OCI-LY3 (cell line): ENCODE results near the gene INTS11.

Experiments used
- H2AFZ ChIP-seq: fragments of 200-600, 300-600 bp; shearing (Covaris generic); 2 replicates; pipeline ENCODE4 v1.6.0; 2014; ENCODE audit warnings: antibody characterized with exemption, low read depth, low read length
- H3K27ac ChIP-seq: fragments of 200-600, 300-600 bp; sonication (generic); 2 replicates; pipeline ENCODE4 v1.5.1; 2014; ENCODE audit warnings: mild to moderate bottlenecking, low read length, moderate library complexity, mixed read lengths
- H3K27me3 ChIP-seq: fragments of 200-600, 300-600 bp; sonication (generic); 2 replicates; pipeline ENCODE4 v1.6.1; 2014; ENCODE audit warnings: low read depth, low read length, mixed read lengths
- H3K36me3 ChIP-seq: fragments of 200-600, 300-600 bp; sonication (generic); replicated peaks from 2 replicates; pipeline ENCODE3; 2014; ENCODE audit warnings: low read depth, low read length, mixed read lengths
- H3K4me1 ChIP-seq: fragments of 300-600, 200-600 bp; sonication (generic); 2 replicates; pipeline ENCODE4 v1.6.1; 2014; ENCODE audit warnings: low read length, mixed read lengths
- H3K4me2 ChIP-seq: fragments of 200-600, 300-600 bp; sonication (generic); 2 replicates; pipeline ENCODE4 v1.6.1; 2014; ENCODE audit warnings: low read length, mixed read lengths
- H3K4me3 ChIP-seq: fragments of 300-600, 200-600 bp; sonication (generic); 2 replicates; pipeline ENCODE4 v1.5.1; 2014; ENCODE audit warnings: antibody characterized with exemption, mild to moderate bottlenecking, low read length, moderate library complexity
- H3K79me2 ChIP-seq: fragments of 300-600, 200-600 bp; shearing (Covaris generic); 2 replicates; pipeline ENCODE4 v1.6.1; 2014; ENCODE audit warnings: mild to moderate bottlenecking, low read length, mixed read lengths
- H3K9ac ChIP-seq: fragments of 300-600, 200-600 bp; shearing (Covaris generic); 2 replicates; pipeline ENCODE4 v1.6.0; 2014; ENCODE audit warnings: mild to moderate bottlenecking, low read length, moderate library complexity
- H3K9me3 ChIP-seq: fragments of 200-600, 300-600 bp; shearing (Covaris generic); 2 replicates; pipeline ENCODE4 v1.6.1; 2014; ENCODE audit warnings: low read length, mixed read lengths; ENCODE audit not compliant: insufficient read depth
- H4K20me1 ChIP-seq: fragments of 200-600, 300-600 bp; sonication (generic); 2 replicates; pipeline ENCODE4 v1.6.1; 2016; ENCODE audit warnings: low read length, mixed read lengths; ENCODE audit not compliant: insufficient read depth
- EZH2phosphoT487 ChIP-seq: fragments of 200-600 bp; shearing (Covaris generic); IDR thresholded peaks from 2 replicates; pipeline ENCODE4 v1.6.1; 2018; ENCODE audit warnings: antibody characterized with exemption, mixed run types, low read depth
- TF ChIP-seq, protein P1 (sequence below): fragments of 200-600, 300-600 bp; sonication (generic); IDR thresholded peaks from 2 replicates; pipeline ENCODE4 v1.5.1; 2014; ENCODE audit warnings: antibody characterized with exemption, low read length, low read depth

Gene INTS11

DNA sequence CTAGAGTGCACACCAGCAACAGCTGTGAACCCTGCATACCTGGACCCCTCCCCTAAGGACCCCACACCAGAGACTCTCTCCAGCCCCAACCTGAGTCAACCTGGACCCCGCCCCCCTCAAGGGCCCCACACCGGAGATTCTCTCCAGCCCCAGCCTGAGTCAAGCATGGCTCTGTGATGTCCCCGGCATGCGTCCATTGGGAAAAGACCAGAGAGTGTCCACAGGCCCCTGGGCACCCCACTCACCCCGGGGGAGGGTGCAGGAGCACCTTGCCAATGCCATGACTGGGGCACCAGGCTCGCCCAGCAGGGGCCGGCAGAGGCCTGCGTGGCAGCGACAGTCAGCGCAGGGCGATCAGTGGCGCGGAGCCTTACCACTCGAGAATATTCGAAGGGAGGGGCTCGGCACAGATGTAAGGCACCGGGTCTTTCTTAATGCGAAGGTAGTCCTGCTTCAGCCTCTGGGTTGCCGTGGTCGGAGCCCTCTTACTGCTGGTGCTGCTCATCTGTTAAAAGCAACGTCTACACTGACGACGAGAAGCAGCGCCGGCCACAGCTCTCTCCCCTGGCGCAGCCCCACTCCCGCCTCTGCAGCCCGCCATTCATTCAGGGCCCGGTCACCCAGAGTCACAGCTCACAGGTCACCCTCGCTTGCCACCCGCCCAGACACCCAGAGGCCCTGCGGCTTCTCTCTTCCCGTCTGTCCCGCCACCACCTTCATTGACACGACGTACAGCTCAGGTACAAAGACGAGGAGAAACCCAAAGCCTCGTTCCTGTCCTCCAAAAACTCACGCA is 56.8 kb downstream of the INTS11 start:
- H3K27ac ChIP-seq: no peak overlapping the region
- H3K4me1 ChIP-seq: peaks cover 14% of the 10 kb centered on the region
- TF ChIP-seq, protein P1, sequence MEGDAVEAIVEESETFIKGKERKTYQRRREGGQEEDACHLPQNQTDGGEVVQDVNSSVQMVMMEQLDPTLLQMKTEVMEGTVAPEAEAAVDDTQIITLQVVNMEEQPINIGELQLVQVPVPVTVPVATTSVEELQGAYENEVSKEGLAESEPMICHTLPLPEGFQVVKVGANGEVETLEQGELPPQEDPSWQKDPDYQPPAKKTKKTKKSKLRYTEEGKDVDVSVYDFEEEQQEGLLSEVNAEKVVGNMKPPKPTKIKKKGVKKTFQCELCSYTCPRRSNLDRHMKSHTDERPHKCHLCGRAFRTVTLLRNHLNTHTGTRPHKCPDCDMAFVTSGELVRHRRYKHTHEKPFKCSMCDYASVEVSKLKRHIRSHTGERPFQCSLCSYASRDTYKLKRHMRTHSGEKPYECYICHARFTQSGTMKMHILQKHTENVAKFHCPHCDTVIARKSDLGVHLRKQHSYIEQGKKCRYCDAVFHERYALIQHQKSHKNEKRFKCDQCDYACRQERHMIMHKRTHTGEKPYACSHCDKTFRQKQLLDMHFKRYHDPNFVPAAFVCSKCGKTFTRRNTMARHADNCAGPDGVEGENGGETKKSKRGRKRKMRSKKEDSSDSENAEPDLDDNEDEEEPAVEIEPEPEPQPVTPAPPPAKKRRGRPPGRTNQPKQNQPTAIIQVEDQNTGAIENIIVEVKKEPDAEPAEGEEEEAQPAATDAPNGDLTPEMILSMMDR: no peak
- no peak for TF ChIP-seq EZH2phosphoT487
- no peaks in the 10 kb centered on the region for H3K27me3 ChIP-seq
- H3K79me2 ChIP-seq: peaks cover 66% of the 10 kb centered on the region
- H3K36me3 ChIP-seq: peaks cover 33% of the 10 kb centered on the region
- H3K9me3 ChIP-seq: no peaks in the 10 kb centered on the region
- H3K4me2 ChIP-seq: no peak overlapping the region
- H3K4me3 ChIP-seq: no peak overlapping the region
- no peak overlapping the region for H2AFZ ChIP-seq
- no peak overlapping the region for H3K9ac ChIP-seq
- peaks cover 34% of the 10 kb centered on the region for H4K20me1 ChIP-seq

DNA sequence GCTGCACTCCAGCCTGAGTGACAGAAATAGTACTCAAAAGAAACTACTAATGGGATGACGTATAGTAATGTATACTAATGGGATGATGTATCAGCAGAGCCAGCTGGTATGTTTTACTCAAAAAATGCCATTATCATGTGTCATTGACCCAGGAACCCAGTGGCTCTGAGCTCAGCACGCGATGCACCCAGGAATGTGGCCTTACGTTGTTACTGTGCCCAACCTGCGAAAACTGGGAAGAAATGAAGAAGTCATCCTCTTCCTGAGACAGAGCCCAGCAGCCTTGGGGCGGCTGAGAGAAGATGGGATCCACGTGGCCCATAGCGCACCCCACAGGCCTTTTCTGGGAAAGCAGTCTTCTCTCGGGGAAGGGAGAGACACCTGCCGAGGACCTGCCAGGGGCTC is 59.6 kb downstream of the INTS11 start:
- Histone ChIP-seq H3K79me2 (peaks cover 38% of the 10 kb centered on the region), H3K4me3 (no peak overlapping the region), H3K9ac (no peak overlapping the region), H4K20me1 (peaks cover 12% of the 10 kb centered on the region), H3K4me2 (no peak overlapping the region), H2AFZ (no peak overlapping the region), H3K4me1 (peaks cover 9% of the 10 kb centered on the region; the same call in 1 of the 2 replicates), H3K27me3 (no peaks in the 10 kb centered on the region), H3K9me3 (no peaks in the 10 kb centered on the region), H3K36me3 (peaks cover 39% of the 10 kb centered on the region), H3K27ac (no peak overlapping the region)
- TF ChIP-seq, protein P1: peak; percentile 17
- no peak for TF ChIP-seq EZH2phosphoT487

DNA sequence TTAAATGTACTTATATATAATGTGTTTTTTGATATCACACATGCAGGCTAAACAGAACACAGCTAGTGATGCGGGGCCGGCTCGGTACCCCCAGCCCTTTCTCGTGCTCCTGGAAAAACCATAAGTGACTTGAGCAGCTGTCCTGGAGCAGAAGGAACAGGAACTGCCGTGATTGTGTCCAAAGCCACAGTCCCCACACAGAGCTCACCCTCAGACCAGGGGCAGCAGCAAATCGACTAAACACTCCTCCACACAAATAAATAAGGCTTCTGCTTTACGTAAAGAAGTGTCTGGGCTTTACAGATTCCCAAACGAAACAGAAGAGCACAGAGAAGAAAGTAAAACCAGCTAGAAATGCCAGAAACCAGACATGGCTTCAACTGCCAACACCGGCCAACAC is 60.4 kb downstream of the INTS11 start:
- Histone ChIP-seq H3K4me3 (no peak overlapping the region), H3K9me3 (no peaks in the 10 kb centered on the region), H3K4me2 (no peak overlapping the region), H3K27me3 (no peaks in the 10 kb centered on the region), H3K9ac (no peak overlapping the region), H4K20me1 (peaks cover 12% of the 10 kb centered on the region), H3K27ac (no peak overlapping the region), H3K36me3 (peaks cover 42% of the 10 kb centered on the region), H3K4me1 (peaks cover 9% of the 10 kb centered on the region; the same call in 1 of the 2 replicates), H3K79me2 (peaks cover 33% of the 10 kb centered on the region), H2AFZ (no peak overlapping the region)
- TF ChIP-seq, protein P1: no peak
- TF ChIP-seq EZH2phosphoT487: no peak

DNA sequence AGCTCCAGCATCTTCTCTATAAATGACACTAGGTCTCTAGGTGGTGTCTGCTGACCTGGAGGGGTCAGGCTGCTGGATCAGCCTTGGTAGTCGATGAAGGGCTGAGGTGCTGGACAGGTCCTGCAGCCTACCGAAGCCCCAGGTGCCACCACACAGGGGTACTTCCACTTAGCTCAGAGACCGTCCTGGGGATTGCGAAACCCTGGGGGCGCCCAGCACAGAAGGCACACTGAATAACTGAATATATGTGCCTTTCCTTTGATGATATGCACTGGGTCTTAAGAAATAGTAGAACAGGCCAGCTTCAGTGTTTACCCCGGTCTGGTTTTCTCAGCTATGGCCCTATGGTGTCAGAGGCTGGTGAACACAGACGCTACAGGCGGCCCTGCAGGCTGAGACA is 61.7 kb downstream of the INTS11 start:
- H3K36me3 ChIP-seq: peaks cover 44% of the 10 kb centered on the region
- no peak overlapping the region for H3K4me2 ChIP-seq
- H2AFZ ChIP-seq: no peak overlapping the region
- no peaks in the 10 kb centered on the region for H3K27me3 ChIP-seq
- no peak overlapping the region for H3K4me3 ChIP-seq
- no peak for TF ChIP-seq EZH2phosphoT487
- TF ChIP-seq, protein P1: no peak
- H3K9ac ChIP-seq: no peak overlapping the region
- no peak overlapping the region for H3K27ac ChIP-seq
- H3K79me2 ChIP-seq: peaks cover 28% of the 10 kb centered on the region
- H3K4me1 ChIP-seq: peaks cover 9% of the 10 kb centered on the region; the same call in 1 of the 2 replicates
- H4K20me1 ChIP-seq: peaks cover 12% of the 10 kb centered on the region
- H3K9me3 ChIP-seq: no peaks in the 10 kb centered on the region
